ENCODE measurements around the gene PRCC.
"Not testable (repeated sequence)": the region's sequence is repeated elsewhere in the genome, so short reads cannot be mapped to it uniquely, and the experiment has no call there.

Gene PRCC

DNA sequence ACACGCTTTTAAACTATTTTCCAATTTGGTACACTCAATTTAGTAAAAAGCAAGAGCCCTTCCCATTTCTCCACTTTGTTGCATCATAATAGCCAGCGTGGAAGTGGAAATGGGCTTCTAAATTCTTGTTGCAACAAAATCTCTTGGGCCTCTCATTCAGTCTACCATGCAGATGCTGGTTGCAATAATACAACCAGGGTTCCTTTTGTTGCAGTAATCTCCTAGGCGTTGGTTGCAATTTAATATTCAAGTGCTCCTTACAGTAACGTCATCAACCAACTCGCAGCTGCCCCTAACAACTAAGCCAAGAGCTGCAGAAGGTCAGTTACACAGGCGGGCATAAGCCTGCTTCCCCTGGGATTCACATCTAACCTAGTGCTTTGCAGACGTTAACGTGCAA, 13.1 kb upstream of the PRCC start:
- TF ChIP-seq, protein P1, sequence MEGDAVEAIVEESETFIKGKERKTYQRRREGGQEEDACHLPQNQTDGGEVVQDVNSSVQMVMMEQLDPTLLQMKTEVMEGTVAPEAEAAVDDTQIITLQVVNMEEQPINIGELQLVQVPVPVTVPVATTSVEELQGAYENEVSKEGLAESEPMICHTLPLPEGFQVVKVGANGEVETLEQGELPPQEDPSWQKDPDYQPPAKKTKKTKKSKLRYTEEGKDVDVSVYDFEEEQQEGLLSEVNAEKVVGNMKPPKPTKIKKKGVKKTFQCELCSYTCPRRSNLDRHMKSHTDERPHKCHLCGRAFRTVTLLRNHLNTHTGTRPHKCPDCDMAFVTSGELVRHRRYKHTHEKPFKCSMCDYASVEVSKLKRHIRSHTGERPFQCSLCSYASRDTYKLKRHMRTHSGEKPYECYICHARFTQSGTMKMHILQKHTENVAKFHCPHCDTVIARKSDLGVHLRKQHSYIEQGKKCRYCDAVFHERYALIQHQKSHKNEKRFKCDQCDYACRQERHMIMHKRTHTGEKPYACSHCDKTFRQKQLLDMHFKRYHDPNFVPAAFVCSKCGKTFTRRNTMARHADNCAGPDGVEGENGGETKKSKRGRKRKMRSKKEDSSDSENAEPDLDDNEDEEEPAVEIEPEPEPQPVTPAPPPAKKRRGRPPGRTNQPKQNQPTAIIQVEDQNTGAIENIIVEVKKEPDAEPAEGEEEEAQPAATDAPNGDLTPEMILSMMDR (IDR thresholded peaks at IDR 0.05; ENCODE audit: borderline replicate concordance, insufficient read depth, low read depth, low read length), result no peak
- no peak overlapping the region for H3K4me3 ChIP-seq (ENCODE audit: low read depth, low read length)

DNA sequence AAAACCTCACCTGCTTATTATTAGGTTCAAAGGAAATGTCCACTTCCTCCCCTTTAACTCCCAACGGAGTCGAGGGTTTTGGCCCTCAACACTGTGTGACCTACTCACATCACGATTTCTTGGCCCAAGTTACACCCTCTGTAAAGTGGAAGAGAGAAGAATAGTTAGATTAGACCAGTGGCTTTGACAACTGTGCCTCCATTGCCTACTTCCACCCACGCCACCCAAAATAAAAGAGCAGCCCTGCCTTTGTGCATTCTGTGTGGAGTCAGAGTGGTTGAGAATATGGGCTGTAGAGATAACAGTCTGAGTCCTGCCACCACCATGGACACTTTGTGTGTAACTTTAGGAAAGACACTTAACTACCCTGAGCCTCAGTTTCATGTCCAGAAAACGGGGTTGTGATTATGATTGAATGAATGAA, 11.8 kb upstream of the PRCC start:
- TF ChIP-seq, protein P1 (IDR thresholded peaks at IDR 0.05; ENCODE audit: borderline replicate concordance, insufficient read depth, low read depth, low read length), result no peak
- no peak overlapping the region for H3K4me3 ChIP-seq (ENCODE audit: low read depth, low read length)

DNA sequence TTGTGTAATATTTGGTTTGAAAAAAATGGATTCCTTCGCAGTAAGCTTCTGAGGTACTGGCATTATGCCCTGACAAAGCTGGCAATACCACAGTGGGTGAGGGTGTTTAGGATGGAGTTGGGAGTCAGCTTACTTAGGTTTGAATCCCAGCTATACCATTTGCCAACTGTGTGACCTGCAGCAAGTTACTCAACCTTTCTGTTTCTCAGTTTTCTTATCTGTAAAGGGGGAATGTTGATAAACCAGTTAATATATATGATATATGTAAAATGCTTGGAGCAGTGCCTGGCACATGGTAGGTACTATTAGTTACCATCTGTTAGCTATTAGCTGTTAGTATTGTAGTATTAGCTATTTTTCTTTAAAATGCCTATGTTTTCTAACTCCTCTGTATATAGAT, 11.0 kb upstream of the PRCC start:
- TF ChIP-seq, protein P1 (IDR thresholded peaks at IDR 0.05; ENCODE audit: borderline replicate concordance, insufficient read depth, low read depth, low read length), result no peak
- H3K4me3 ChIP-seq (ENCODE audit: low read depth, low read length), result no peak overlapping the region

DNA sequence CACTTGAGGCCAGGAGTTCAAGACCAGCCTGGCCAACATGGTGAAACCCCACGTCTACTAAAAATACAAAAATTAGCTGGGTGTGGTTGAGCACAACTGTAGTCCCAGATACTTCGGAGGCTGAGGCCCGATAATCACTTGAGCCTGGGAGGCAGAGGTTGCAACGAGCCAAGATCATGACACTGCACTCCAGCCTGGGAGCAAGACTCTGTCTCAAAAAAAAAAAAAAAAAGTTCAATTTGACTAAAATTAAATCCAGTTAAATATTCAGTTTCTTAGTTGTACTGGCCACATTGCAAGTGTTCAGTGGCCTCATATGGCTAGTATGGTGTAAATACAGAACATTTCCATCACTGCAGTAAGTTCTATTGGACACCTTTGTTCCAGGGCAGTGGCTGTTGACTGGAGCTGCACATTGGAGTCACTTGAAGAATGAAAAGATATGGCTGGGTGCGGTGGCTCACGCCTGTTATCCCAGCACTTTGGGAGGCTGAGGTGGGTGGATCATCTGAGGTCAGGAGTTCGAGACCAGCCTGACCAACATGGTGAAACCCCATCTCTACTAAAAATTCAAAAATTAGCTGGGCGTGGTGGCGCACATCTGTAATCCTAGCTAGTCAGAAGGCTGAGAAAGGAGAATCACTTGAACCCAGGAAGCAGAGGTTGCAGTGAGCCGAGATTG, 9.6 kb upstream of the PRCC start:
- H3K4me3 ChIP-seq (ENCODE audit: low read depth, low read length), result not testable (repeated sequence)

DNA sequence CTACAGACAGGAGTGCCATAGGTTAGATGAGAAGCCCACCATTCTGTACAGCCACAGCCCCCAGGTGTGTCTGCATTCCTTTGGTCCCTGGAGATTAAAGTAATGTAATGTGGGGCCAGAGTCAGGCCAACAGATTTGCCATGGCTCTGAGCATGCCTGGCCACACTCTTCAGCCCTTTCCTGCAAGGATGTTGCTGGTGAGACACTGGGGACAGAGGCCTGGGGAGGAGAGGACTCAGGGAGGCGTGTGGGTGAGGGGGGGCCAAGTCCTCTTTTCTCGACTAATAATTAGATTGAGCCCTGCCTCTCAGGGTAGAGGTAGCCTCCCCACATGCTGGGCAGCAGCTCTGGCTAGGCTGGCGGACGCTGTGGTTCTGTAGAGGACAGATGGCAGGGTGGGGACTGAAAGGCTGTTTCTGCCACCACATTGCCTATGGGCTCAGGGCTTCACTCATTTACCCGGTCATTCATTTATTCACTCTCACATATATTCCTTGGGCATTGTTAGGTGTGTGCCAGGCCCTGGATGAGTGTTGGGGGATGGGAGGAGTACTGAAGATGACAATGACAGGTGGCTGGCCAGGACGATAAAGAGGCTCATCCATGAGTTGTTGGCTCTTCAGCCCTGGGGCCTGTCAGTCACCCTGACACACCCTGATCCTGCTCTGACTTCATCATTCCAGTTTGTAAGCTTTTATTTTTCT, 7.1 kb upstream of the PRCC start:
- TF ChIP-seq, protein P1 (IDR thresholded peaks at IDR 0.05; ENCODE audit: borderline replicate concordance, insufficient read depth, low read depth, low read length), result no peak
- no peak overlapping the region for H3K4me3 ChIP-seq (ENCODE audit: low read depth, low read length)

DNA sequence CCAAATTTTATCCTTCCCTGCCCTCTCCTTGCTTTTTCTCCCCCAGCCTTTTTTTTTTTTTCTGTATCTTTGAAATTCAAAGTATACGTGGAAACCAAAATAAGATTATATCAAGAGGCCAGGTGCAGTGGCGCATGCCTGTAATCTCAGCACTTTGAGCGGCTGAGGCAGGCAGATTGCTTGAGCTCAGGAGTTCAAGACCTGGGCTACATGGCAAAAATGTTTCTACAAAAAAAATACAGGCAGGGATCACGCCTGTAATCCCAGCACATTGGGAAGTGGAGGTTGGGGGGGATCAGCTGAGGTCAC, 6.6 kb upstream of the PRCC start:
- TF ChIP-seq, protein P1 (IDR thresholded peaks at IDR 0.05; ENCODE audit: borderline replicate concordance, insufficient read depth, low read depth, low read length), result no peak
- H3K4me3 ChIP-seq (ENCODE audit: low read depth, low read length), result no peak overlapping the region

DNA sequence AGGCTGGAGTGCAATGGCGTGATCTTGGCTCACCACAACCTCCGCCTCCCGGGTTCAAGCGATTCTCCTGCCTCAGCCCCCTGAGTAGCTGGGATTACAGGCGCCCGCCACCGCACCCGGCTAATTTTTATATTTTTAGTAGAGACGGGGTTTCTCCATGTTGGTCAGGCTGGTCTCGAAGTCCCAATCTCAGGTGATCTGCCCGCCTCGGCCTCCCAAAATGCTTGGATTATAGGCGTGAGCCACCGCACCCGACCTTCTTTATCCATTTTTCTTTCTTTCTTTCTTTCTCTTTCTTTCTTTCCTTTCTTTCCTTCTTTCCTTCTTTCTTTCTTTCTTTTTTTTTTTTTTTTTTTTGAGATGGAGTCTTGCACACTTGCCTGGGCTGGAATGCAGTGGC, 2.2 kb upstream of the PRCC start:
- H3K4me3 ChIP-seq (ENCODE audit: low read depth, low read length), result not testable (repeated sequence)

DNA sequence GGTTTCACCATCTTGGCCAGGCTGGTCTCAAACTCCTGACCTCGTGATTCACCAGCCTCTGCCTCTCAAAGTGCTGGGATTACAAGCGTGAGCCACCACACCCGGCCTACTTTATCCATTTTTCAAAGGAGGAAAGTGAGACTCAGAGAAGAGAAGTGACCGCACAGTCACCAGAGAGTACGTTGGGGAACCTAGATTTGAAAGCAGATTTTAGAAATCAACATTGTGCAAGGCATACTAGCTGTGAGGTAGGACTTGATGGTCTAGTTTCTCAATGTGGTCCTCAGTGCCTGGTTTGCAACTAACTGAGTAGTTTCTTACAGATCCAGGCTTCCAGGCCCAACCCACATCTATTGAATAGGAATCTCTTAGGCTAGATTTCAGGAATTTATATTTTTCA, 1.7 kb upstream of the PRCC start:
- no peak overlapping the region for H3K4me3 ChIP-seq (ENCODE audit: low read depth, low read length)
- TF ChIP-seq, protein P1 (IDR thresholded peaks at IDR 0.05; ENCODE audit: borderline replicate concordance, insufficient read depth, low read depth, low read length), result no peak
